Endothelial cell of umbilical vein (primary cell): ENCODE results near the gene DUS2. TPM values are rescaled to one million over a fixed set of nuclear protein-coding genes. Genes with fewer than 3 reads are reported as not detected.

ENCODE experiments used
- BruUV-seq: library from RNA; stranded (reverse); fragments of 400-500 nt; replicated peaks from 2 replicates; lab custom pipeline; 2021; lab: Mats Ljungman, UMichigan
- CTCF ChIA-PET: fragments of 300-600, 350-600 bp; sonication (Branson Sonifier 250); formaldehyde crosslinking; loops from one replicate; lab custom pipeline; 2021; ENCODE audit warnings: antibody characterized with exemption, inconsistent platforms; lab: Charles Lee
- POLR2A ChIA-PET: fragments of 300-600, 350-600 bp; sonication (Branson Sonifier 250); formaldehyde crosslinking; loops from one replicate; lab custom pipeline; 2021; ENCODE audit warnings: antibody characterized with exemption, inconsistent platforms; lab: Charles Lee
- DNase-seq: peaks from one replicate; pipeline ENCODE4 v3.0.0-alpha.2; 2011; ENCODE audit warnings: low read depth, low spot score
- FAIRE-seq: peaks from 2 replicates; lab custom pipeline; 2011; peaks lifted over from hg19 to GRCh38; lab: Jason Lieb, UNC
- H2AFZ ChIP-seq: 2 replicates; pipeline ENCODE4 v1.6.0; 2012; ENCODE audit warnings: low read depth, low read length, control low read depth, inconsistent platforms
- H3K27ac ChIP-seq: 2 replicates; pipeline ENCODE4 v1.5.1; 2011; ENCODE audit warnings: low read depth, mild to moderate bottlenecking, control low read depth, low read length, moderate library complexity; ENCODE audit not compliant: insufficient read depth
- H3K27me3 ChIP-seq, 2 experiments: 2 replicates each; pipeline versions ENCODE4 v1.6.0 to v1.6.1; 2011; ENCODE audit warnings: low read length in 2 of 2, mixed read lengths in 1 of 2; ENCODE audit not compliant: control insufficient read depth in 2 of 2, insufficient read depth in 2 of 2
- H3K36me3 ChIP-seq, 2 experiments: 2 replicates in 1 of 2; 3 replicates in 1 of 2; pipeline ENCODE4 v1.5.1; 2011; ENCODE audit warnings: low read length in 2 of 2, mild to moderate bottlenecking in 1 of 2, moderate library complexity in 1 of 2; ENCODE audit not compliant: control insufficient read depth in 2 of 2, insufficient read depth in 2 of 2; ENCODE audit errors: extremely low read depth in 1 of 2
- H3K4me1 ChIP-seq: 3 replicates; pipeline ENCODE4 v1.5.1; 2011; ENCODE audit warnings: mild to moderate bottlenecking, low read length; ENCODE audit not compliant: control insufficient read depth, insufficient read depth; ENCODE audit errors: extremely low read depth
- H3K4me2 ChIP-seq: 2 replicates; pipeline ENCODE4 v1.6.1; 2011; ENCODE audit warnings: low read length, control low read depth, mixed read lengths; ENCODE audit not compliant: insufficient read depth
- H3K4me3 ChIP-seq, 3 experiments: fragments of 200-600 bp in 1 of 3; sonication (generic), shearing (Covaris generic) in 1 of 3; replicated peaks in 1 of 3; 2 replicates each; pipeline ENCODE4 v1.5.1; 2011 to 2016; ENCODE audit warnings: control low read depth in 3 of 3, low read length in 3 of 3, mild to moderate bottlenecking in 2 of 3, inconsistent platforms in 1 of 3, low read depth in 1 of 3, moderate library complexity in 1 of 3; ENCODE audit not compliant: insufficient read depth in 1 of 3
- H3K79me2 ChIP-seq: 2 replicates; pipeline ENCODE4 v1.6.0; 2012; ENCODE audit warnings: low read length, inconsistent platforms; ENCODE audit not compliant: control insufficient read depth, insufficient read depth
- H3K9ac ChIP-seq: replicated peaks from 2 replicates; pipeline ENCODE3; 2011; ENCODE audit warnings: low read length, control low read depth; ENCODE audit not compliant: insufficient read depth; ENCODE audit errors: extremely low read depth
- H3K9me1 ChIP-seq: replicated peaks from 3 replicates; pipeline ENCODE4 v1.6.0; 2011; ENCODE audit warnings: mild to moderate bottlenecking, low read length; ENCODE audit not compliant: control insufficient read depth, insufficient read depth; ENCODE audit errors: extremely low read depth
- H3K9me3 ChIP-seq: replicated peaks from 2 replicates; pipeline ENCODE4 v1.5.1; 2012; ENCODE audit warnings: low read length, inconsistent platforms; ENCODE audit not compliant: control insufficient read depth, insufficient read depth
- H4K20me1 ChIP-seq: replicated peaks from 2 replicates; pipeline ENCODE3; 2011; ENCODE audit warnings: mild to moderate bottlenecking, low read length; ENCODE audit not compliant: control insufficient read depth, insufficient read depth; ENCODE audit errors: extremely low read depth
- CTCF ChIP-seq, 2 donors: IDR thresholded peaks; 1 replicate in 1 of 2; 2 replicates in 1 of 2; pipeline ENCODE4 v1.5.1; 2011; ENCODE audit warnings: low read length in 2 of 2, mild to moderate bottlenecking in 2 of 2, moderate library complexity in 2 of 2, control low read depth in 1 of 2, inconsistent platforms in 1 of 2, low read depth in 1 of 2; ENCODE audit not compliant: insufficient read depth in 1 of 2; ENCODE audit errors: extremely low read depth in 1 of 2
- EZH2 ChIP-seq: IDR thresholded peaks from 2 replicates; pipeline ENCODE4 v1.6.1; 2012; ENCODE audit warnings: borderline replicate concordance, low read depth, mild to moderate bottlenecking, moderate library complexity, low read length, inconsistent platforms; ENCODE audit not compliant: severe bottlenecking
- FOS ChIP-seq: IDR thresholded peaks from 2 replicates; pipeline ENCODE4 v1.6.1; 2011; ENCODE audit warnings: mild to moderate bottlenecking, low read length, moderate library complexity, borderline replicate concordance; ENCODE audit not compliant: insufficient read depth
- GATA2 ChIP-seq: IDR thresholded peaks from 2 replicates; pipeline ENCODE4 v1.7.0; 2011; ENCODE audit warnings: low read depth, mild to moderate bottlenecking, moderate library complexity, mixed read lengths, low read length; ENCODE audit not compliant: insufficient read length, insufficient read depth
- JUN ChIP-seq: IDR thresholded peaks from 2 replicates; pipeline ENCODE4 v1.6.1; 2011; ENCODE audit warnings: borderline replicate concordance, low read depth; ENCODE audit not compliant: insufficient read length, insufficient read depth
- MYC ChIP-seq: IDR thresholded peaks from one replicate; pipeline ENCODE4 v1.6.1; 2011; ENCODE audit warnings: mild to moderate bottlenecking, low read depth, low read length
- POLR2A ChIP-seq: IDR thresholded peaks from 2 replicates; pipeline ENCODE4 v1.6.1; 2012; ENCODE audit warnings: low read depth, mild to moderate bottlenecking, control low read depth, low read length
- POLR2AphosphoS5 ChIP-seq: IDR thresholded peaks from 2 replicates; pipeline ENCODE4 v1.6.1; 2012; ENCODE audit warnings: low read depth, mild to moderate bottlenecking, control low read depth, low read length, moderate library complexity; ENCODE audit not compliant: insufficient read depth
- dilution Hi-C: fragments of 300-500 bp; cut with MboI; formaldehyde crosslinking; loops from one replicate; pipeline ENCODE4 v1.15.0; 2019; ENCODE audit warnings: low sequenced_read_pairs; ENCODE audit not compliant: extremely low pct_ligation_motif_present
- intact Hi-C: fragments of 100-400 bp; cut with micrococcal nuclease; formaldehyde crosslinking; loops from one replicate; pipeline ENCODE4 v1.10.0; 2022
- polyA plus RNA-seq, 4 experiments: library from polyadenylated mRNA; depleted of rRNA in 3 of 4; stranded (reverse) in 3 of 4; unstranded in 1 of 4; fragments of >200 nt; gene quantifications; 2 replicates each; pipeline versions ENCODE4 v1.2.1 to v1.2.3, GENCODE V29; 2011 to 2012; ENCODE audit warnings: missing spikeins in 1 of 4
- total RNA-seq: library from RNA; stranded (reverse); gene quantifications from 2 replicates; pipeline ENCODE4 v1.2.3, GENCODE V29; 2021
- TF ChIP-seq, protein P1 (sequence below): IDR thresholded peaks from 2 replicates; pipeline ENCODE4 v1.6.1; 2011; ENCODE audit not compliant: insufficient read depth, insufficient read length

Gene DUS2
- total and polyA plus RNA-seq, 2 donors (not counting 3 experiments of a cell fraction or from before 2014, with no cell fraction given) = 16.4 to 21.7 TPM

DNA sequence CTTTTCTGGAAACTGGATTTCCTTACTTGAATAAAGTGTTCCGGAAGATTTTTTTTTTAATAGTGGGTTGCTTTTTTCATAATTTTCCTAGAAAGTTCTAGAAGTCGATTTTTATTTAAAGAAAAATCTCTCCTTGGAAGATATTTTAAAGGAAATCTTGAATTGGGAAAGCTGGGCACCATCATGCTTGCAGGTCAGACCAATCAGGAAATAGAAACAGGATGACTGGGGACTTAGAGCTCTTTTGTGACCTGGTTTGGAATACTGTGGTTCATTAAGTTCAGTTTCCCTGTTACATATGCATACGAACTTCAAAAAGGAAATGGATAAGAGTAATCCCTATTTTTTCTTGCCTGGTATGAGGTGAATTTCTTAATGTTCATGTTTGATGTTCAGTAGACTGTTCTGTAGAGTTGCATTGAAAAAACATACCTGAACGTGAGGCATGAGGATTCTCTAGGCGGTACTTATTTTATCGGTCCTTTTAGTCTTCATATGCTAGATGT lies 63.3 kb downstream of the DUS2 start:
- H3K4me1 ChIP-seq = peaks cover 22% of the 10 kb centered on the region
- no peak for TF ChIP-seq GATA2
- no peak for TF ChIP-seq FOS
- TF ChIP-seq CTCF (IDR thresholded peaks at IDR 0.05; ENCODE audit: extremely low read depth in 1 of 2, insufficient read depth in 1 of 2, low read depth in 1 of 2, low read length in 2 of 2) = no peak
- no peak for TF ChIP-seq EZH2
- TF ChIP-seq, protein P1, sequence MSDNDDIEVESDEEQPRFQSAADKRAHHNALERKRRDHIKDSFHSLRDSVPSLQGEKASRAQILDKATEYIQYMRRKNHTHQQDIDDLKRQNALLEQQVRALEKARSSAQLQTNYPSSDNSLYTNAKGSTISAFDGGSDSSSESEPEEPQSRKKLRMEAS = no peak
- TF ChIP-seq POLR2A = no peak
- TF ChIP-seq POLR2AphosphoS5 = no peak
- no peak for TF ChIP-seq JUN
- TF ChIP-seq MYC = no peak
- BruUV-seq = no TSS peak
- peak overlapping the region; percentile 69 for H3K9ac ChIP-seq
- H3K27me3 ChIP-seq = no peaks in the 10 kb centered on the region
- intact Hi-C loops = loop anchor here (1.0 to 10.0 kb wide), 3 partner anchors 41 to 238 kb away; no protein-coding TSS in a partner anchor
- no peaks in the 10 kb centered on the region for H3K9me3 ChIP-seq
- ChIA-PET CTCF (interaction anchor here (0.7 to 5.1 kb wide), 9 partner anchors 10 to 270 kb away, joined by 3 to 34 read pairs (median 4); no protein-coding TSS in a partner anchor), POLR2A (no interaction called here)
- H3K36me3 ChIP-seq = no peaks in the 10 kb centered on the region
- FAIRE-seq (peak; percentile 84), DNase-seq (peak; percentile 69)
- peak overlapping the region; percentile 91 for H3K4me2 ChIP-seq
- H4K20me1 ChIP-seq = peaks cover 2% of the 10 kb centered on the region
- dilution Hi-C loops = no loop called here
- H3K4me3 ChIP-seq = peak overlapping the region; percentile 67 to 97 (median 89)
- peak overlapping the region; percentile 3 for H2AFZ ChIP-seq
- H3K79me2 ChIP-seq = peaks cover 52% of the 10 kb centered on the region
- H3K9me1 ChIP-seq = no peaks in the 10 kb centered on the region
- H3K27ac ChIP-seq = peak overlapping the region; percentile 39
